ENCODE measurements around the gene PLEKHA7.

Gene PLEKHA7

GRCh38 chr11:16785520-16786128, 228.6 kb downstream of the PLEKHA7 start:
- TF ChIP-seq CTCF (IDR thresholded peaks at IDR 0.05) (peak; percentile 85), ZFX (IDR thresholded peaks at IDR 0.05; ENCODE audit: borderline replicate concordance) (no peak)
- H3K27ac ChIP-seq, result no peak overlapping the region

- H3K27ac ChIP-seq, result no peak overlapping the region
- TF ChIP-seq ZFX (IDR thresholded peaks at IDR 0.05; ENCODE audit: borderline replicate concordance) (no peak), CTCF (IDR thresholded peaks at IDR 0.05) (no peak)
Measured at GRCh38 chr11:16784666-16785065, 229.5 kb downstream of the PLEKHA7 start.

GRCh38 chr11:16784097-16784496, 230.1 kb downstream of the PLEKHA7 start:
- no peak overlapping the region for H3K27ac ChIP-seq

GRCh38 chr11:16783321-16783801, 230.9 kb downstream of the PLEKHA7 start:
- no peak for TF ChIP-seq ZFX (IDR thresholded peaks at IDR 0.05; ENCODE audit: borderline replicate concordance)
- no peak for TF ChIP-seq CTCF (IDR thresholded peaks at IDR 0.05)
- H3K27ac ChIP-seq, result no peak overlapping the region

More at GRCh38 chr11:16784097-16784496, 230.1 kb downstream of the PLEKHA7 start:
- TF ChIP-seq CTCF (IDR thresholded peaks at IDR 0.05) (no peak), ZFX (IDR thresholded peaks at IDR 0.05; ENCODE audit: borderline replicate concordance) (no peak)

GRCh38 chr11:16781936-16782919, 232.0 kb downstream of the PLEKHA7 start:
- H3K27ac ChIP-seq, result no peak overlapping the region
- no peak for TF ChIP-seq CTCF (IDR thresholded peaks at IDR 0.05)
- TF ChIP-seq ZFX (IDR thresholded peaks at IDR 0.05; ENCODE audit: borderline replicate concordance), result no peak

- H3K27ac ChIP-seq, result no peak overlapping the region
- TF ChIP-seq CTCF (IDR thresholded peaks at IDR 0.05), result no peak
- no peak for TF ChIP-seq ZFX (IDR thresholded peaks at IDR 0.05; ENCODE audit: borderline replicate concordance)
Measured at GRCh38 chr11:16780698-16781550, 233.3 kb downstream of the PLEKHA7 start.
